ENCODE data around the gene SELPLG.
"Not testable (repeated sequence)": the region's sequence is repeated elsewhere in the genome, so short reads cannot be mapped to it uniquely, and the experiment has no call there.

Gene SELPLG

GRCh38 chr12:108664338-108665258 lies 30.9 kb upstream of the SELPLG start:
- peaks cover 24% of the 10 kb centered on the region for H3K4me1 Mint-ChIP-seq
- ATAC-seq (peak; percentile 100), DNase-seq (peak; percentile 71 to 85)
- H3K27me3 Mint-ChIP-seq = no peaks in the 10 kb centered on the region
- no peaks in the 10 kb centered on the region for H3K9me3 Mint-ChIP-seq
- H3K4me3 Mint-ChIP-seq = peak overlapping the region; percentile 33 to 55
- H3K27ac Mint-ChIP-seq = peak overlapping the region; percentile 72 to 84

GRCh38 chr12:108663324-108664015 lies 29.8 kb upstream of the SELPLG start:
- Mint-ChIP-seq H3K27ac (peak overlapping the region in 1 of 2 donors; percentile 75), H3K9me3 (no peaks in the 10 kb centered on the region), H3K4me3 (no peak overlapping the region), H3K4me1 (peaks cover 24% of the 10 kb centered on the region), H3K27me3 (no peaks in the 10 kb centered on the region)
- no peak for DNase-seq
- ATAC-seq = no peak

- not testable (repeated sequence) for H3K4me1 Mint-ChIP-seq, H3K27ac Mint-ChIP-seq, H3K9me3 Mint-ChIP-seq, ATAC-seq, DNase-seq, H3K4me3 Mint-ChIP-seq, H3K27me3 Mint-ChIP-seq
These were observed 24.4 kb upstream of the SELPLG start for GRCh38 chr12:108658115-108658514.

GRCh38 chr12:108657130-108657745 lies 23.5 kb upstream of the SELPLG start:
- Mint-ChIP-seq H3K27me3 (no peaks in the 10 kb centered on the region), H3K4me1 (no peaks in the 10 kb centered on the region), H3K9me3 (no peaks in the 10 kb centered on the region), H3K27ac (no peak overlapping the region), H3K4me3 (no peak overlapping the region)
- ATAC-seq = no peak
- DNase-seq = no peak

GRCh38 chr12:108656247-108656646 lies 22.6 kb upstream of the SELPLG start:
- not testable (repeated sequence) for H3K27ac Mint-ChIP-seq, H3K27me3 Mint-ChIP-seq, ATAC-seq, H3K4me1 Mint-ChIP-seq, H3K9me3 Mint-ChIP-seq, H3K4me3 Mint-ChIP-seq, DNase-seq

GRCh38 chr12:108655812-108656175 lies 22.1 kb upstream of the SELPLG start:
- not testable (repeated sequence) for DNase-seq, ATAC-seq, H3K4me1 Mint-ChIP-seq, H3K27ac Mint-ChIP-seq, H3K4me3 Mint-ChIP-seq, H3K27me3 Mint-ChIP-seq, H3K9me3 Mint-ChIP-seq

GRCh38 chr12:108654622-108655021 lies 20.9 kb upstream of the SELPLG start:
- not testable (repeated sequence) for H3K4me1 Mint-ChIP-seq, DNase-seq, H3K4me3 Mint-ChIP-seq, H3K27me3 Mint-ChIP-seq, H3K27ac Mint-ChIP-seq, ATAC-seq, H3K9me3 Mint-ChIP-seq

- DNase-seq (no peak), ATAC-seq (no peak)
- Mint-ChIP-seq H3K4me3 (no peak overlapping the region), H3K27ac (no peak overlapping the region), H3K4me1 (peaks cover 9% of the 10 kb centered on the region), H3K9me3 (no peaks in the 10 kb centered on the region), H3K27me3 (no peaks in the 10 kb centered on the region)
These were observed 20.2 kb upstream of the SELPLG start for GRCh38 chr12:108653922-108654321.

- H3K4me1 Mint-ChIP-seq = peaks cover 18% of the 10 kb centered on the region
- no peak overlapping the region for H3K27ac Mint-ChIP-seq
- no peak for ATAC-seq
- no peak for DNase-seq
- H3K9me3 Mint-ChIP-seq = no peaks in the 10 kb centered on the region
- H3K27me3 Mint-ChIP-seq = no peaks in the 10 kb centered on the region
- H3K4me3 Mint-ChIP-seq = no peak overlapping the region
These were observed 19.4 kb upstream of the SELPLG start for GRCh38 chr12:108653082-108653516.

- Mint-ChIP-seq H3K9me3 (no peaks in the 10 kb centered on the region), H3K27me3 (no peaks in the 10 kb centered on the region), H3K27ac (no peak overlapping the region), H3K4me1 (peaks cover 45% of the 10 kb centered on the region), H3K4me3 (no peak overlapping the region)
- DNase-seq (no peak), ATAC-seq (no peak)
These were observed 16.4 kb upstream of the SELPLG start for GRCh38 chr12:108650083-108650482.

GRCh38 chr12:108649669-108650068 lies 16.0 kb upstream of the SELPLG start:
- Mint-ChIP-seq H3K27me3 (no peaks in the 10 kb centered on the region), H3K4me1 (peaks cover 49% of the 10 kb centered on the region), H3K4me3 (no peak overlapping the region), H3K27ac (no peak overlapping the region), H3K9me3 (no peaks in the 10 kb centered on the region)
- no peak for DNase-seq
- ATAC-seq = no peak

GRCh38 chr12:108649126-108649525 lies 15.4 kb upstream of the SELPLG start:
- H3K27me3 Mint-ChIP-seq = no peaks in the 10 kb centered on the region
- H3K27ac Mint-ChIP-seq = no peak overlapping the region
- H3K9me3 Mint-ChIP-seq = no peaks in the 10 kb centered on the region
- ATAC-seq (peak; percentile 72), DNase-seq (no peak)
- peaks cover 49% of the 10 kb centered on the region for H3K4me1 Mint-ChIP-seq
- no peak overlapping the region for H3K4me3 Mint-ChIP-seq

- ATAC-seq (no peak), DNase-seq (no peak)
- Mint-ChIP-seq H3K4me3 (no peak overlapping the region), H3K9me3 (no peaks in the 10 kb centered on the region), H3K4me1 (peaks cover 54% of the 10 kb centered on the region), H3K27ac (no peak overlapping the region), H3K27me3 (no peaks in the 10 kb centered on the region)
These were observed 14.7 kb upstream of the SELPLG start for GRCh38 chr12:108648371-108648770.

GRCh38 chr12:108647585-108648287 lies 14.0 kb upstream of the SELPLG start:
- H3K4me3 Mint-ChIP-seq = no peak overlapping the region
- no peaks in the 10 kb centered on the region for H3K9me3 Mint-ChIP-seq
- no peaks in the 10 kb centered on the region for H3K27me3 Mint-ChIP-seq
- ATAC-seq (no peak), DNase-seq (no peak)
- peak overlapping the region in 1 of 2 donors; percentile 49 for H3K27ac Mint-ChIP-seq
- H3K4me1 Mint-ChIP-seq = peaks cover 54% of the 10 kb centered on the region

All from stimulated activated naive CD8-positive, alpha-beta T cell treated with anti-CD3 and anti-CD28 coated beads, Interleukin-15, amount 100 ng/mL, for 72 hours (primary cell).